IMR-90 (cell line): ENCODE measurements around the gene UBASH3A. TPM values are rescaled to one million over a fixed set of nuclear protein-coding genes. Genes with fewer than 3 reads are reported as not detected.

Source experiments
- ATAC-seq: fragments of 200-7000 bp; cut with Tn5 transposase; 2 replicates; pipeline ENCODE4 v1.9.1; 2020; ENCODE audit warnings: low read depth, mild to moderate bottlenecking, moderate library complexity
- BruUV-seq: library from RNA; stranded (reverse); fragments of 400-500 nt; replicated peaks from 2 replicates; lab custom pipeline; 2021; lab: Mats Ljungman, UMichigan
- CTCF ChIA-PET: fragments of 300-600 bp; formaldehyde crosslinking; extraction: SDS; loops from one replicate; lab custom pipeline; 2021; ENCODE audit warnings: antibody characterized with exemption; lab: Yijun Ruan, JAX
- POLR2A ChIA-PET: fragments of 300-600 bp; sonication (Branson Sonifier 250); formaldehyde crosslinking; loops from one replicate; lab custom pipeline; 2022; ENCODE audit warnings: antibody characterized with exemption; ENCODE audit not compliant: unreplicated experiment; lab: Charles Lee
- DNase-seq: peaks from one replicate; pipeline ENCODE4 v3.0.0; 2013
- H2AFZ ChIP-seq: replicated peaks from 2 replicates; pipeline ENCODE3; 2013; ENCODE audit warnings: low read length, mild to moderate bottlenecking; ENCODE audit not compliant: poor library complexity
- H2AK5ac ChIP-seq: 2 replicates; pipeline ENCODE4 v1.6.1; 2013; ENCODE audit warnings: low read depth, low read length, inconsistent platforms
- H2AK9ac ChIP-seq: replicated peaks from 2 replicates; pipeline ENCODE3; 2013; ENCODE audit warnings: mild to moderate bottlenecking, low read depth, low read length, moderate library complexity; ENCODE audit not compliant: poor library complexity
- H2BK120ac ChIP-seq: 2 replicates; pipeline ENCODE4 v1.6.1; 2013; ENCODE audit warnings: low read depth, low read length, inconsistent platforms
- H2BK15ac ChIP-seq: 3 replicates; pipeline ENCODE4 v1.6.1; 2013; ENCODE audit warnings: low read depth, low read length, inconsistent platforms
- H2BK20ac ChIP-seq: 2 replicates; pipeline ENCODE4 v1.6.1; 2013; ENCODE audit warnings: low read depth, mild to moderate bottlenecking, inconsistent platforms, low read length, moderate library complexity
- H2BK5ac ChIP-seq: 2 replicates; pipeline ENCODE4 v1.6.1; 2013; ENCODE audit warnings: mild to moderate bottlenecking, low read depth, low read length, inconsistent platforms; ENCODE audit not compliant: poor library complexity, severe bottlenecking
- H3K14ac ChIP-seq: replicated peaks from 2 replicates; pipeline ENCODE4 v1.6.1; 2013; ENCODE audit warnings: low read depth, low read length, inconsistent platforms
- H3K18ac ChIP-seq: 2 replicates; pipeline ENCODE4 v1.6.1; 2013; ENCODE audit warnings: low read depth, low read length, control low read depth
- H3K23ac ChIP-seq: 2 replicates; pipeline ENCODE4 v1.6.1; 2013; ENCODE audit warnings: low read depth, low read length, inconsistent platforms
- H3K27ac ChIP-seq: 2 replicates; pipeline ENCODE4 v1.5.1; 2013; ENCODE audit warnings: mild to moderate bottlenecking, control low read depth, low read length; ENCODE audit not compliant: insufficient read depth
- H3K27me3 ChIP-seq: 2 replicates; pipeline ENCODE4 v1.6.1; 2013; ENCODE audit warnings: low read length; ENCODE audit not compliant: control insufficient read depth, insufficient read depth
- H3K36me3 ChIP-seq: 2 replicates; pipeline ENCODE4 v1.6.1; 2013; ENCODE audit warnings: low read length, mixed read lengths; ENCODE audit not compliant: control insufficient read depth, insufficient read depth
- H3K4ac ChIP-seq: 2 replicates; pipeline ENCODE4 v1.6.1; 2013; ENCODE audit warnings: low read depth, low read length, inconsistent platforms
- H3K4me1 ChIP-seq: 2 replicates; pipeline ENCODE4 v1.6.1; 2013; ENCODE audit warnings: low read length, mixed read lengths; ENCODE audit not compliant: control insufficient read depth, insufficient read depth
- H3K4me2 ChIP-seq: 2 replicates; pipeline ENCODE4 v1.6.1; 2013; ENCODE audit warnings: low read depth, mild to moderate bottlenecking, control low read depth, low read length, moderate library complexity
- H3K4me3 ChIP-seq: 2 replicates; pipeline ENCODE4 v1.5.1; 2013; ENCODE audit warnings: low read depth, mild to moderate bottlenecking, control low read depth, low read length, moderate library complexity; ENCODE audit not compliant: insufficient read depth
- H3K56ac ChIP-seq: 2 replicates; pipeline ENCODE4 v1.6.1; 2013; ENCODE audit warnings: low read length, inconsistent platforms; ENCODE audit not compliant: insufficient read depth; ENCODE audit errors: extremely low read depth
- H3K79me1 ChIP-seq, 2 experiments: 2 replicates each; pipeline ENCODE4 v1.6.1; 2013; ENCODE audit warnings: low read length in 2 of 2, inconsistent platforms in 1 of 2, low read depth in 1 of 2
- H3K9ac ChIP-seq: 2 replicates; pipeline ENCODE4 v1.6.1; 2013; ENCODE audit warnings: low read depth, low read length, control low read depth
- H3K9me1 ChIP-seq: 2 replicates; pipeline ENCODE4 v1.6.1; 2013; ENCODE audit warnings: low read length, inconsistent platforms; ENCODE audit not compliant: insufficient read depth
- H3K9me3 ChIP-seq: 2 replicates; pipeline ENCODE4 v1.6.1; 2013; ENCODE audit warnings: low read length; ENCODE audit not compliant: control insufficient read depth, insufficient read depth
- H4K20me1 ChIP-seq: 2 replicates; pipeline ENCODE4 v1.6.1; 2013; ENCODE audit warnings: low read length, inconsistent platforms; ENCODE audit not compliant: insufficient read depth
- H4K5ac ChIP-seq: 2 replicates; pipeline ENCODE4 v1.6.1; 2013; ENCODE audit warnings: mild to moderate bottlenecking, low read depth, low read length, control low read depth
- H4K8ac ChIP-seq, 2 experiments: 2 replicates each; pipeline ENCODE4 v1.6.1; 2013; ENCODE audit warnings: low read depth in 2 of 2, low read length in 2 of 2, control low read depth in 1 of 2, inconsistent platforms in 1 of 2
- H4K91ac ChIP-seq: 2 replicates; pipeline ENCODE4 v1.6.1; 2013; ENCODE audit warnings: low read depth, low read length, inconsistent platforms; ENCODE audit not compliant: insufficient read depth
- BHLHE40 ChIP-seq: fragments of 150-350 bp; IDR thresholded peaks from 2 replicates; pipeline ENCODE4 v1.6.1; 2016; ENCODE audit warnings: mild to moderate bottlenecking, low read depth, low read length
- CEBPB ChIP-seq: IDR thresholded peaks from 2 replicates; pipeline ENCODE4 v1.6.1; 2012; ENCODE audit warnings: low read depth, low read length, improper control_type of control experiment
- CHD1 ChIP-seq: IDR thresholded peaks from 2 replicates; pipeline ENCODE4 v1.6.1; 2012; ENCODE audit warnings: low read depth, low read length, improper control_type of control experiment
- CTCF ChIP-seq: conservative IDR thresholded peaks from 2 replicates; pipeline ENCODE4 v1.5.1; 2012; ENCODE audit warnings: mild to moderate bottlenecking, low read depth, low read length, improper control_type of control experiment
- FOS ChIP-seq: fragments of 150-350 bp; IDR thresholded peaks from 2 replicates; pipeline ENCODE4 v1.6.1; 2016; ENCODE audit warnings: low read depth, low read length
- MAFK ChIP-seq: IDR thresholded peaks from 2 replicates; pipeline ENCODE4 v1.6.1; 2012; ENCODE audit warnings: low read depth, low read length, improper control_type of control experiment
- MAZ ChIP-seq: IDR thresholded peaks from 2 replicates; pipeline ENCODE4 v1.6.1; 2012; ENCODE audit warnings: low read depth, mild to moderate bottlenecking, low read length, improper control_type of control experiment, moderate library complexity, borderline replicate concordance
- MXI1 ChIP-seq: IDR thresholded peaks from 2 replicates; pipeline ENCODE4 v1.6.1; 2012; ENCODE audit warnings: low read depth, mild to moderate bottlenecking, low read length, moderate library complexity, borderline replicate concordance
- NFE2L2 ChIP-seq: fragments of 150-350 bp; IDR thresholded peaks from 2 replicates; pipeline ENCODE4 v1.6.1; 2016; ENCODE audit warnings: low read depth, mild to moderate bottlenecking, low read length
- POLR2A ChIP-seq: IDR thresholded peaks from 2 replicates; pipeline ENCODE4 v1.6.1; 2012; ENCODE audit warnings: mild to moderate bottlenecking, low read depth, low read length
- RAD21 ChIP-seq: IDR thresholded peaks from 2 replicates; pipeline ENCODE4 v1.6.1; 2012; ENCODE audit warnings: low read length, improper control_type of control experiment
- RCOR1 ChIP-seq: IDR thresholded peaks from 2 replicates; pipeline ENCODE4 v1.6.1; 2012; ENCODE audit warnings: mild to moderate bottlenecking, low read length, improper control_type of control experiment; ENCODE audit not compliant: insufficient replicate concordance
- RFX5 ChIP-seq: IDR thresholded peaks from 2 replicates; pipeline ENCODE4 v1.8.0; 2012; ENCODE audit warnings: low read depth, mild to moderate bottlenecking, low read length, moderate library complexity
- SMC3 ChIP-seq: fragments of 150-350 bp; IDR thresholded peaks from 2 replicates; pipeline ENCODE4 v1.6.1; 2016; ENCODE audit warnings: low read depth, mild to moderate bottlenecking, antibody characterized with exemption, low read length, moderate library complexity
- USF2 ChIP-seq: fragments of 150-350 bp; IDR thresholded peaks from 2 replicates; pipeline ENCODE4 v1.6.1; 2017; ENCODE audit warnings: mild to moderate bottlenecking, antibody characterized with exemption, low read length, low read depth
- WGBS, 2 experiments: methylation state at CpG; one replicate each; pipeline versions ENCODE4 v1.1.5 to v1.1.7; 2013; ENCODE audit warnings: missing lambda C conversion rate in 2 of 2; ENCODE audit not compliant: insufficient read length in 1 of 2; ENCODE audit errors: extremely low coverage in 2 of 2; 5-methylcytosine and 5-hydroxymethylcytosine counted together
- dilution Hi-C: fragments of 300-500 bp; cut with HindIII; formaldehyde crosslinking; loops from one replicate; pipeline ENCODE4 v1.14.3; 2018; ENCODE audit warnings: low sequenced_read_pairs; ENCODE audit not compliant: unreplicated experiment
- in situ Hi-C: fragments of 300-500 bp; cut with MboI; formaldehyde crosslinking; loops from 3 replicates; pipeline ENCODE4 v1.14.3; 2019; ENCODE audit warnings: low sequenced_read_pairs, inconsistent platforms, mixed read lengths
- intact Hi-C: fragments of 100-400 bp; cut with micrococcal nuclease; formaldehyde crosslinking; loops from 2 replicates; pipeline ENCODE4 v1.10.0; 2022
- polyA plus RNA-seq, 3 experiments: library from polyadenylated mRNA; depleted of rRNA; stranded (reverse); fragments of >200 nt; gene quantifications; 2 replicates each; pipeline ENCODE4 v1.2.3, GENCODE V29; 2012; ENCODE audit warnings: low replicate concordance in 1 of 3
- total RNA-seq: library from RNA; depleted of rRNA; stranded (reverse); fragments of >200 nt; gene quantifications from 2 replicates; pipeline ENCODE4 v1.2.3, GENCODE V29; 2012
- TF ChIP-seq, protein P1 (sequence below): fragments of 150-350 bp; IDR thresholded peaks from 2 replicates; pipeline ENCODE4 v1.6.1; 2016; ENCODE audit warnings: low read depth, mild to moderate bottlenecking, low read length, moderate library complexity, borderline replicate concordance

UBASH3A gene
- total and polyA plus RNA-seq, 2 of the 4 experiments (the other 2 are of a cell fraction): not detected

DNA sequence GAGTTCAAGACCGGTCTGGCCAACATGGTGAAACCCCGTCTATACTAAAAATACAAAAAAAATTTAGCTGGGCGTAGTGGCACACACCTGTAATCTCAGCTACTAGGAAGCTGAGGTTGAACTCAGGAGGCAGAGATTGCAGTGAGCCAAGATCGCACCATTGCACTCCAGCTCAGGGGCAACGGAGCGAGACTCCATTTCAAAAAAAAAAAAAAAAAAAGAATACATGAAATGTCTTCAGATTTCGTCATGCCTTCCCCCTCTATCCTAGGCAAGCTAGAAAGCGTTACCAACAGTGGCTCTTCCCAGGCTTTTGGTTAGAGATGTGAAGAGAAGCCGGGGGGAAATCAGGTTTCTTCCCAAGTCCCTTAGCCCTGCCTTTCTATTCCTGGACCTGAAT lies 41.0 kb upstream of the UBASH3A start:
- no peaks in the 10 kb centered on the region for H3K4me1 ChIP-seq
- H3K9me3 ChIP-seq: no peaks in the 10 kb centered on the region
- DNase-seq (no peak), ATAC-seq (no peak)
- TF ChIP-seq MXI1: no peak
- no peak for TF ChIP-seq RFX5
- TF ChIP-seq CHD1: no peak
- no peak for TF ChIP-seq RAD21
- no peak for TF ChIP-seq NFE2L2
- no peak for TF ChIP-seq CTCF
- no peak for TF ChIP-seq RCOR1
- no peak for TF ChIP-seq SMC3
- TF ChIP-seq FOS: no peak
- TF ChIP-seq, protein P1, sequence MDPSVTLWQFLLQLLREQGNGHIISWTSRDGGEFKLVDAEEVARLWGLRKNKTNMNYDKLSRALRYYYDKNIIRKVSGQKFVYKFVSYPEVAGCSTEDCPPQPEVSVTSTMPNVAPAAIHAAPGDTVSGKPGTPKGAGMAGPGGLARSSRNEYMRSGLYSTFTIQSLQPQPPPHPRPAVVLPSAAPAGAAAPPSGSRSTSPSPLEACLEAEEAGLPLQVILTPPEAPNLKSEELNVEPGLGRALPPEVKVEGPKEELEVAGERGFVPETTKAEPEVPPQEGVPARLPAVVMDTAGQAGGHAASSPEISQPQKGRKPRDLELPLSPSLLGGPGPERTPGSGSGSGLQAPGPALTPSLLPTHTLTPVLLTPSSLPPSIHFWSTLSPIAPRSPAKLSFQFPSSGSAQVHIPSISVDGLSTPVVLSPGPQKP: no peak
- TF ChIP-seq MAFK: no peak
- no peak for TF ChIP-seq POLR2A
- TF ChIP-seq BHLHE40: no peak
- no peak for TF ChIP-seq MAZ
- TF ChIP-seq USF2: no peak
- no peak for TF ChIP-seq CEBPB
- H3K36me3 ChIP-seq: no peaks in the 10 kb centered on the region
- no peak overlapping the region for H2AFZ ChIP-seq
- no peak overlapping the region for H2BK20ac ChIP-seq
- H3K4ac ChIP-seq: no peak overlapping the region
- no peak overlapping the region for H2BK5ac ChIP-seq
- H3K79me1 ChIP-seq: no peaks in the 10 kb centered on the region
- H2AK5ac ChIP-seq: no peak overlapping the region
- no peak overlapping the region for H3K27ac ChIP-seq
- CTCF ChIA-PET: no interaction called here
- no peak overlapping the region for H2BK15ac ChIP-seq
- no peak overlapping the region for H3K4me2 ChIP-seq
- H4K5ac ChIP-seq: no peak overlapping the region
- no peak overlapping the region for H4K8ac ChIP-seq
- H4K91ac ChIP-seq: no peak overlapping the region
- POLR2A ChIA-PET: no interaction called here
- H3K27me3 ChIP-seq: peaks cover 17% of the 10 kb centered on the region
- H2BK120ac ChIP-seq: no peak overlapping the region
- in situ Hi-C loops (no loop called here), intact Hi-C loops (no loop called here), dilution Hi-C loops (no loop called here)
- no peaks in the 10 kb centered on the region for H4K20me1 ChIP-seq
- no peak overlapping the region for H3K18ac ChIP-seq
- H3K9ac ChIP-seq: no peak overlapping the region
- no peak overlapping the region for H3K14ac ChIP-seq
- H3K56ac ChIP-seq: no peak overlapping the region
- no CpG with 5 or more reads among the region's 9 CpGs for WGBS, 2 experiments
- H3K4me3 ChIP-seq: no peak overlapping the region
- H3K9me1 ChIP-seq: no peaks in the 10 kb centered on the region
- H3K23ac ChIP-seq: no peak overlapping the region
- H2AK9ac ChIP-seq: no peak overlapping the region
- BruUV-seq: no TSS peak
